ENCODE data around the gene S100A14.
"Not testable (repeated sequence)": the region's sequence is repeated elsewhere in the genome, so short reads cannot be mapped to it uniquely, and the experiment has no call there.

Gene S100A14

GRCh38 chr1:153583976-153584375 is 32.1 kb downstream of the S100A14 start:
- DNase-seq, result peak; percentile 26

- DNase-seq, result not testable (repeated sequence)
Observed at GRCh38 chr1:153583514-153583913, 32.6 kb downstream of the S100A14 start.

GRCh38 chr1:153582836-153583235 is 33.3 kb downstream of the S100A14 start:
- not testable (repeated sequence) for DNase-seq

GRCh38 chr1:153578936-153579335 is 37.2 kb downstream of the S100A14 start:
- DNase-seq, result peak; percentile 48

GRCh38 chr1:153578490-153578889 is 37.6 kb downstream of the S100A14 start:
- peak; percentile 76 for DNase-seq

- DNase-seq, result no peak
Observed at GRCh38 chr1:153577624-153578051, 38.5 kb downstream of the S100A14 start.

GRCh38 chr1:153577138-153577537 is 39.0 kb downstream of the S100A14 start:
- DNase-seq, result no peak

GRCh38 chr1:153575497-153575896 is 40.6 kb downstream of the S100A14 start:
- not testable (repeated sequence) for DNase-seq

GRCh38 chr1:153575081-153575491 is 41.0 kb downstream of the S100A14 start:
- DNase-seq, result not testable (repeated sequence)

GRCh38 chr1:153573351-153573750 is 42.8 kb downstream of the S100A14 start:
- DNase-seq, result peak; percentile 24

- DNase-seq, result peak; percentile 85
Observed at GRCh38 chr1:153572569-153573015, 43.5 kb downstream of the S100A14 start.

- DNase-seq, result no peak
Observed at GRCh38 chr1:153571706-153572105, 44.4 kb downstream of the S100A14 start.

GRCh38 chr1:153570874-153571273 is 45.3 kb downstream of the S100A14 start:
- no peak for DNase-seq

GRCh38 chr1:153569465-153569864 is 46.7 kb downstream of the S100A14 start:
- DNase-seq, result no peak

GRCh38 chr1:153568367-153569099 is 47.6 kb downstream of the S100A14 start:
- peak; percentile 86 for DNase-seq

GRCh38 chr1:153567621-153568366 is 48.3 kb downstream of the S100A14 start:
- DNase-seq, result peak; percentile 24

GRCh38 chr1:153566414-153567371 is 49.4 kb downstream of the S100A14 start:
- DNase-seq, result peak; percentile 99

- peak; percentile 91 for DNase-seq
Observed at GRCh38 chr1:153565529-153566374, 50.4 kb downstream of the S100A14 start, which contains the start of gene S100A2. S100A2 (minus strand) TSS chr1:153565844; CDS start chr1:153563877, 1,967 bp downstream.

All from fibroblast of skin of right quadriceps (primary cell).